SK-N-DZ (cell line): Measurements from ENCODE around the gene CDK17. TPM values are rescaled to one million over a fixed set of nuclear protein-coding genes. Genes with fewer than 3 reads are reported as not detected.
"Not testable (repeated sequence)": the region's sequence is repeated elsewhere in the genome, so short reads cannot be mapped to it uniquely, and the experiment has no call there.

Experiments
- DNase-seq: peaks from one replicate; pipeline ENCODE4 v3.0.0-alpha.2; 2015; ENCODE audit warnings: low spot score
- polyA plus RNA-seq, 2 experiments: library from polyadenylated mRNA; depleted of rRNA; stranded (reverse); fragments of >200 nt; gene quantifications; 2 replicates each; pipeline ENCODE4 v1.2.3, GENCODE V29; 2014

The CDK17 gene
- 18.0 and 26.2 TPM in 2 replicates for polyA plus RNA-seq (2014; cell fraction: cytosol; rRNA removed)
- 14.4 and 14.6 TPM in 2 replicates for polyA plus RNA-seq (2014; cell fraction: nucleus; rRNA removed)

DNA sequence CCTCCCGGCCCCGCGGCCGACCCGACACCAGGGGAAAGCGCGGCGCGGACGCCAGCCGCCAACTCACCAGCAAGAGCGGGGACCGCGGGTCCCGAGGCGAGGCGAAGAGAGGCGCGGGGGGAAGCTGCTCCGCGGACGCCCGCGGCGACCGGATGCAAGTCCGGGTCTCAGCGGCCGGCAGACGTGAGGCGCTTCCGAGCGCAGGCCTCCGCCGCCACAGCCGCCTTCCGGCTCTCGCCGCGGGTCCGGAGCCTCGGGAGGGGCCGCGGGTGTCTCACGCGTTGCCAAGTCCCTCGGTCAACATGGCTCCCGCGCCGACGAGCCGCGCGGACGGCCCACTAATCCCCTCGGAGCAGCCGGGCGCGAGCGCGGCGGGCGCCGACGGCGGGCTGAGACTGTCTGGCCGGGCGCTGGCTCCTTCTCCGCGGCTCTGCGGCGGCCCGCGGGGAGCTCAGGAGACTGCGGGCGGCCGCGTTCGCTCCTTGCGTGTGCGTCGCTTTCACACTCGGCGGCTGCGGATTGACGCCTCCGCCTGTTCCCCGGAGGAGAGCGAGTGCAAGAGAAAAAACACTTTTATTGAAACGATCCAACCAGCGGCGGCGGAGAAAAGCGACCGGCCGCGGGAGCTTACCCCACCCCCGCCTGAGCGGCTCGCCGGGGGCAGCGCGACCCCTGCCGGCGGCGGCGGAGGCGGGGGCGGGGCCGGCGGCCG is at the start of gene CDK17:
Gene CDK17, minus strand, starts transcription at position 521 of the 712 bp plus-strand sequence. CDS start 65,603 bp downstream, outside the sequence.
- DNase-seq = peak; percentile 80

DNA sequence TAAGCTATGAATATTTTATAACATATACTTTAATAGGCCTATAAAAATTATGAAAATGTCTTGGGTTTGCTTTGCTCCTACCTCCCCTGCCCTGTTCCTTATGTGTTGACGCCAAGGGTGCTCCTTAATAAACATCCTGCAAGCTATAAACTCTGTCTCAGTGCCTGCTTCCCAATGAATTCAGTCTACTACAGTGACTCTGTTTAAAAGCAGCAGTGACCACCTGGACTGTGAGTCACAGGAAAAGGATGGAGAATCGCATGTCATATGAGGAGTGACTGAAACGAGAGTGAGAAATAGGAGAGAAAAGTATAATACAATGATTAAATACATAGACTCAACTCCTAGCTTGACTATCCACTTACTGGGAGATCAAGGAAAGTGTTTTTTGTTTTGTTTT is 48.1 kb upstream of the CDK17 start:
- DNase-seq = no peak

DNA sequence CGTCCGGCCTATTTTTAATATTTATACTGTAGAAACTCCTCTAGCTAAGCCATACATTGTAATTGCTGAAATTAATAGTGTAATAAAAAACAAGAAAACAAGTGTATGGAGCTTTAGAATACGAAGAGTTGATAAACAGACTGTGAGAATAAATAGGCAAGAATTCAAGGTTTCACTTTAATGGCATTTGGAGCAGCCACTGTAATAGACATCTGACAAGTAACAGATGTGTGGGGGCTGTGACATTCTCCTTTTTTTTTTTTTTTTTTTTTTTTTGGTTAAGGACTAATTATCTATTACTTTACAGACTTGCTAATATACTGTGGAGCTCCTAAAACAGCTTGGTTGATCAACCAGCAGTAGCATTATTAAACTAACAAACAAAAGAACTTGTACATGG is 47.0 kb upstream of the CDK17 start:
- no peak for DNase-seq

DNA sequence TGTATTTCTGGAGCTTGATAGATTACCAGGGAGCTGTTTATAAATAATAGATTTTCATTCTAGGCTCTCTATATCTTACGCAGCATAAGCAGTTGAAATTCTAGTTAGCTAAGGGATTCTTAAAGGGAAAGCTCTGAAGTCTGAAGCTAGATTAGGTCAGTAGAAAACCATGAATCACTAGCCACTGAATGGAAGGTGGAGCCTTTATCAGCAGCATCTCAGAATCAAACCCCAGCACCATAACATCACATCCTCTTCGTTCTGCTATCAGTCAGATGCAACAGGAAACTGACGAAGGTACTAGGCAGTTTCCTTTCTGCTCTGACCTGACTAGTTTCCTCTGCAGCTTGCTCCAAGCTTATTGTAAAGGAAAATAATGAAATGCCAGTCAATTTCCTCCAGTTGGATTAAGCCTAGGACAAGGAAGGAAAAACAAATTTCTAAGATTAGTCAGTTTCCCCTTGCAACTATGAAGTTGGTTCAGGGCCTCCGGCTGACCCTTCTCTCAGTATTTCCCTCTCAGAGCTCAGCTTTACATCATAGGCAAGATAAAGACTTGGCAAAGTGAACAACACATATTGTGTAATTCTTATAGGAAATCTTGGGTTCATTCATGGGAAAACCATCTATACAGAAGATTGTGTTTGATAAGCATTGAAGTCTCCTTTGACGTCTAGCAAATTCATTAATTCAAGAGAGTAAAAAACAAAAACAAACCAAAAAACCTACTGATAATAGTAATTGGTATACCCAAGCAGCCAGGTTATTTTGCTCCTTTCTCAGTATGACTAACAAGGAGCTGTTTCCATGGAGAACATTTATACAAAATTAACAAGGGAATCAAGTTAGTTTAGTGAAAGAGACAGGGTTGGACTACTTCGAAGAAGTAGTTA is 45.7 kb upstream of the CDK17 start:
- DNase-seq = no peak

DNA sequence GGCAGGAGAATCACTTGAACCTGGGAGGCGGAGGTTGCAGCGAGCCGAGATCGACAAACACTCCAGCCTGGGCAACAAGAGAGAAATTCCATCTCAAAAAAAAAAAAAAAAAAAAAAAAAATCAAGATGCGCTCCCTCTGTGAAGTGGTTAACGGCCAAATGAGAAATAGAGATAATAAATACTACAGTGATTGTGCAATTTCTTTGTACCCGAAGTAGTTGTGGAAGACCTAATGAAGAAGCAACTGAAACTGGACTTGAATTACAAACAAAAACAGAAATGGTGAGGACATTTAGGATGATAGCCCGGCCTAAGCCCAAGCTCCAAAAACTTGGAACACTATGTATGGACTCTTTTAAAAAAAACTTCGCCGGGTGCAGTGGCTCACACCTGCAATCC is 44.2 kb upstream of the CDK17 start:
- no peak for DNase-seq

DNA sequence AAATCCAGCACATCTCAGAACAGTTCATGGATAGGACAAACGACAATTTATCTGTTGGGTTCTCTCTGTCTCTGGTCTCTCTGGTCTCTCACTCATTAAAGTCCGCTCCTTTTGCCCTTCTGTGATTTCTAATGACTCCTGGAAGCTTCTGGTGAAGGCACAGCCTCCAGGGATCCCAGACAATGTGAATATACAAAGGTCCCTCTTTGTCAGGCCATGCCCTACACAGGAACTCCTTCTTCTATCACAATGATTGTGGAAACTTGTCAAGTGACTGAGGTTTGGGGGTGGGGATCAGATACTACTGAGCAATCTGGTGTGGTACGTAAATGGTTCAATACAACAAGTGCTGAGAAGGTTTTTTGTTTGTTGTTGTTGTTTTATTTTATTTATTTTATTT is 42.7 kb upstream of the CDK17 start:
- DNase-seq = no peak

DNA sequence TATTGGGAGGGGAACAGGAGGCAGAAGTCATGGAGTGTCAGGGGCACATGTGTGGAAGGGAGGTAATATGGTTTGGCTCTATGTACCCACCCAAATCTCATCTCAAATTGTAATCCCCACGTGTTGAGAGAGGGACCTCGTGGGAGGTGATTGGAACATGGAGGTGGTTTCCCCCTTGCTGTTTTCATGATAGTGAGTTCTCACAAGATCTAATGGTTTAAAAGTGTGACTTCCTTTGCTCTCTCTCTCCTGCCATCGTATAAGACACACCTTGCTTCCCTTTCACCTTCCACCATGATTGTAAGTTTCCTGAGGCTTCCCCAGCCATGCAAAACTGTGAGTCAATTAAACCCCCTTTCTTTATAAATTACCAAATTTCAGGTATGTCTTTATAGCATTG is 41.6 kb upstream of the CDK17 start:
- no peak for DNase-seq

DNA sequence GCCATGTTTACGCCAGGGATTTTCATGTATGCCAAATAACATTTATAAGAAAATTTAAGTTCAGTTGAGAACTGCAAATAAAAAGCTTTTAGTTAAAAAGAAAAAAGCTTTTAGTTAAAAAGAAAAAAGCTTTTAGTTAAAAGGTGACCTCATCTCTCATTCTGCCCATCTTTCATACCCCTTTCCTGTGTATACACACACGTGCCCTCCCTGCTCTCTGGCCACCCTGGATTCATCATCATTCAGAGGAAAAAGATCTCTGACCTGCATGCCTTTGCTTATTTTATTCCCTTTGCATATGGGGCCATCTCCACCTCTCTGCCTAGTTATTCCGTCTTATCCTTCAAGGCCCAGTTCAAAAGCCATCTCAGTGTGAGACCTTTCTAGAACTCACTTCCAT is 38.1 kb upstream of the CDK17 start:
- DNase-seq = no peak

DNA sequence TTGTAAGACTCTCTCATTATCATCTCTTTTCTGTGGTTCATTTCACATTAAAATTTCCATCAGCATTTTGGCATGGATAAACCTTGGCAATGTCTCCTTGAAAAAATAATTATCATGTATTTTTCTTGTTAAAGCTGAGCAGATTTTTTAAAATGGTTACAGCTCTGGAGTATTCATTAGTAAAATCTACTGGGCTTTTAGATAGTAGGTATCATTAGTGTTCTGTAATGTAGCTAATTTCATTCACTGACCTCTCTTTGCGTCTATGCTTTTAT is 36.9 kb upstream of the CDK17 start:
- no peak for DNase-seq

DNA sequence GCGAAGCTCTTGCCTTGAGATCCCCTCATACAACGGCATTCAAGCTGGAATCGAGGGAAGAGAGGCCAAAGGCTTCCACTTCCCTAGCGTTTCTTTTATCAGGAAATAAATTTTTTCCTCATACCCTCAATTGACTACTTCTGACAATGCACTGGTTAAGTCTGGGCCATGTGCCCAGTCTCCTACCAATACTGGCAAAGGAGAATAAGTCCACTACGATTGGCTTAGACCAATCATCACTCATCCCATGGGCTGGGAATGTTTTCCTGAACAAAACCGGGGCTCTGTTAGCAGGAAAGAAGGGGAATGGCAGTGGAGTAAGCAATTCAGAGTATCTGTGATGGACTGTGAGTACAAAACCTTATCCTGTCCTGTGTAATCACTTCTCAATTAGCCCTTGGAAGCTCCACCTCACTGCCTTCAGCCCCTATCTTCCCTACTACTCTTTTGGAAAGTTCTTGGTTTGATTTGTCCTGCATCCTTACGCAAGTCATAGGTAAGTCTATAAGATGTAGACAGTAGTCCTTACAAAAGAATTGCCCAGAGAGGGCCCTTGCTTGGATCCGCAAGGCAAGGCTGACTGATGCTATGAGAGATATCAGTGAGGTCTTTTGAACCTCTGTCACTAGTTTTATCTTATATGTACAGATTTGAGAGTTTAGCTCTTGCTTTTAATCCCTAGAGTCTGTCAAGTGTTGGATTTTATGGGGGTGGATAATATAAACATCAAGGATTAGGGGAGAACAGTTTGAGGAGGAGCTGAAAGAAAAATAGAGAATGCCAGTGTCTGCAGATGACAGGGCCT is 36.3 kb upstream of the CDK17 start:
- DNase-seq = no peak

DNA sequence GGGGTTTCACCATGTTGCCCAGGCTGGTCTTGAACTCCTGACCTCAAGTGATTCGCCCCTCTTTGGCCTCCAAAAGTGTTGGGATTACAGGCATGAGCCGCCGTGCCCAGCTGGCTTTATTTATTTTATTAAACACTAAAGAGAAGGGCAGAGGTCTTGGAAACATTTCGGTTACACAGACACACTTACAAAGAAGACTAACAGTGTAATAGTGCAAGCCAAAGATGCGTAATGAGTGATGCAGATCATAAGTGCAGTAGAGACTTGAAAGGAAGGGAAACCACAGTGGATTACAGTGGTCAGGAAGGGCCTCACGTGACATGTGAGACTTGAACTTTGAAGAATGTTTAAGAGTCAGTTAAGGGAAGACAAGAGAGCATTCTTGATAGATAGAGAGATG is 33.9 kb upstream of the CDK17 start:
- DNase-seq = no peak

DNA sequence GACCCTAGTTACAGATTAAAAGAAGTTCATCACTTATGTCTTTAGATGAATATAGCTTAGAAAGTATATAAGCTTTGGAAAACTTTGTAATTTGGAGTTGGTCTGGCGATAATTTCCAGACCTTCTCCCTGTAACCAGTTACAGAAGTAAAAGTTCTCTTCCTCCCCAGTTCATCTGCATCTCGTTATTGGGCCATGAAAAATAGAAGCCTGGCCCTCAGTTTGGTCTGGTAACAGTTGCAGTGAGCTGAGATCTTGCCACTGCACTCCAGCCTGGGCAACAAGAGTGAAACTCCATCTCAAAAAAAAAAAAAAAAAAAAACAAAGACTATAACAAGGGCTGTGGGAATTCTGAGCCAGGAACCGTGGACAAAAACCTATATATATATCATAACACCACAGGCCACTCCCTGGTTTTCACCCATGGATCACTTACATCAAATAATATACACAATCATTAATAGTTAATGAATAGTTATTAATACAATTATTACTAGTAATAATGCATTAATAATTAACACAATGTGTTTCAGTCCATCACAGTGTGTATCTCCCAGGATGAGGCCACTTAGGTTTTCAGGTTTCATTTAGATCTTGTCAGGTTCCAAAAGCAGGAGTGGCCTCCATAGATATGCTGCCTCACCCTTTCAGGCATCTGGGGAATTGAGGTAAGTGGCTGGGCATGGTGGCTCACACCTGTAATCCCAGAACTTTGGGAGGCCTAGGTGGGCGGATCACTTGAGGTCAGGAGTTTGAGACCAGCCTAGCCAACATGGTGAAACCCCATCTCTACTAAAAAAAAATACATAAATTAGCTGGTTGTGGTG is 32.5 kb upstream of the CDK17 start:
- DNase-seq = not testable (repeated sequence)

DNA sequence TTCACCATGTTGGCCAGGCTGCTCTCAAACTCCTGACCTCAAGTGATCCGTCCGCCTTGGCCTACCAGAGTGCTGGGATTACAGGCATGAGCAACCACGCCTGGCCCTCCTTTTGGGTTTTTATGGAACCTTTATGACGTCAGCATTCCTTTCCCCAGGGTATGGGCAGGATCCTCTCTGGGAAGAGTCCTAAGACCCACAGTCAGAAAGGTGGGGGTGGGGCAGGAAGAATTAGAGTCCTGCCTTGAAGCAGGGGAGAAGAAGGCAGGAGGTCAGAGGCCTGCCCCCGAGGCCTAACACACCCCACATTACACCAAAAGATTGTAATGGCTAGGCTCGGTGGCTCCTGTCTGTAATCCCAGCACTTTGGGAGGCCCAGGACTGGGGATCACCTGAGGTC is 30.8 kb upstream of the CDK17 start:
- no peak for DNase-seq

DNA sequence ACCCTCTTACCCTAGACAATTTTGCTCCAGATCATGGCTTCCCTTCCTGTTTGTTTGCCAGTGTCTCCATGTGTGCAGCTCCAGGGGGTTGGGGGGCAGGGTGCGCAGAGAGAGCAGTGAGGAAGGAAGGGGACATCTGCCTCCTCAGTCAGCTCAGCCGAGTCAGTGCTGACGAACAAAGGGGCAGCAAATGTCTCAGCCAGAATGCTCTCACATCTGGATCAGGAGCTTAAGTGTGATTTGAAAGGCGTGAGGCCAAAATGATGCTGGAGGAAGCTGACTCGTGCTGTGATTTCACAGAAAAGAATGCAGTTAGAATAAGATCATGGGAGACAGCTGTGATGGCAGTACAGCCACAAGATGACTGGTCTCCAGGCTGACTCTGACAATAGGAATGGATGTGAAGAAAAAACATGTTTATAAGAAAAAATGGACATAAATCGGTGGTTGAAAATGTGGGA is 27.1 kb upstream of the CDK17 start:
- peak; percentile 10 for DNase-seq

DNA sequence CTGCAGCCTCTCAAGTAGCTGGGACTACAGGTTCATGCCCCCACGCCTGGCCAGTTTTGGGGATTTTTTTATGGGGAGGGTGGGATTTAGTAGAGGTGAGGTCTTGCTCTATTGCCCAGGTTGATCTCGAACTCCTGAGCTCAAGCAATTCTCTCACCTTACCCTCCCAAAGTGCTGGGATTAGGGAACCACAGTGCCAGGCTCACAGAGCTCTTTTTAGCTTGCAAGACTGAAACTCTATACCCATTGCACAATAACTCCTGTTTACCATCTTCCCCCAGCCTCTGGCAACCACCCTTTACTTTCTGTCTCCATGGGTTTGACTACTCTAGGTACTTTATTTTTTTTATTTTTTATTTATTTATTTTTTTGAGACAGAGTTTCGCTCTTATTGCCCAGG is 25.7 kb upstream of the CDK17 start:
- no peak for DNase-seq

DNA sequence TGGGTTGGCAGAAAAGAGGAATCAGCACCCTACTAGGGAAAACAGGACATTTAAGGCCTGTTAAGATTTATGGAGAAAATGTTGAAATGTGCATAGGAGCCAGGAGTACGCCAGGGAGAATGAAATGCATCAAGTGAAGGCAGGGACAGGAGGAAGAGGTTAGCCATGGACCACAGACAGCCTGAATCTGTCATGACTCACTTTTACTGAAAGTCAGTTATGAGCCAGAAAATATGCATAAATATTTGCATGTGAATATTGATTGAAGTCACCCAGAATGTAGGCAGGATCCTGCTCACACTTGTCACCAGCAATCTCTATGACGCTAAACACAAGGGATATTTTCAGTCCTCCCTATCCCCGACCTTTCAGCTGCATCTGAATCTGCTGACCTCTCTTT is 25.1 kb upstream of the CDK17 start:
- no peak for DNase-seq

DNA sequence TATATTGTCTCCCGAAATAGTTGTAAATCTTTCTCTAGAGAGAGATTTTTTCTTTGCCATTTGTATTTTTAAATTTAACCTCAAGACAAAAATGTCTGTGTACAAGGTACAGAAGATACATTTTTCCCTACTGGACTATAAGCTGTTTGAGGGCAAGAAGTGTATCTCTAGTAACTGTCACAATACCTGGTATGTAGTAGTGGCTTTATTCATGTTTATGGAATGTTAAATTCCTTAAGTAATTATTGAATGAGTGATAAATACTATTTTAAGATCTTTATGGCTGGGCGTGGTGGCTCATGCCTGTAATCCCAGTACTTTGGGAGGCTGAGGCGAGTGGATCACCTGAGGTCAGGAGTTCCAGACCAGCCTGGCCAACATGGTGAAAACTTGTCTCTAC is 24.4 kb upstream of the CDK17 start:
- DNase-seq = no peak

DNA sequence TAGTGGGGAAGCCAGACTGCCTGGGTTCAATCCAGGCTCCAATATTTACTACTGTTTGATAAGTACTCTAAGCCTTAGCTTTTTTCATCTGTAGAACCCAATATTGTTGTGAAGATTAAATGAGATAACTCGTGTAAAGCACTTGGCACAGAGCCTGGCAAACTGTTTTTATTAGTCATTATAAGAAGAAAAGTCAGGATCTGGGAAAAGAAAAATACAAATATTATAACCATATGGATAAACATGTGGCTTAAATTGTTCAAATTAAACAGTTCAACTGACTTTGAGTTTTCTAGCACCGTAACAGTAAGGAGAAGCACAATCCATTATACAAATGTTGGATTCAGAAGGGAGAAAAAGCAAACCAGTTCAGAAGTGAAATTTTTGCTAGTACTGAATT is 22.0 kb upstream of the CDK17 start:
- no peak for DNase-seq

DNA sequence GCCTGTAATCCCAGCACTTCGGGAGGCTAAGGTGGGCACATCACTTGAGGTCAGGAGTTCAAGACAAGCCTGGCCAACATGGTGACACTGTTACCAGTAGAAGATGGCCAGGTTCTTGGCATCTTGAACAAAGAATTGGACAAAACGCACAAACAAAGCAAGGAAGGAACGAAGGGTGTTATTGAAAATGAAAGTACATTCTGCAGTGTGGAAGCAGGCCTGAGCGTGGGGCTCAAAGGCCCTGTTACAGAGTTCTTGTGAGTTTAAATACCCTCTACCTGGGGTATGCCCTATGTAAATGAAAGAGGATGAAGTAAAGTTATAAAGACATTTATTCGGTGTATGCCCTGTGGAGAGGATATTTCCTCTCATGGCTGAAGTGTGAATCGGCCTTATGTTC is 20.8 kb upstream of the CDK17 start:
- DNase-seq = no peak

DNA sequence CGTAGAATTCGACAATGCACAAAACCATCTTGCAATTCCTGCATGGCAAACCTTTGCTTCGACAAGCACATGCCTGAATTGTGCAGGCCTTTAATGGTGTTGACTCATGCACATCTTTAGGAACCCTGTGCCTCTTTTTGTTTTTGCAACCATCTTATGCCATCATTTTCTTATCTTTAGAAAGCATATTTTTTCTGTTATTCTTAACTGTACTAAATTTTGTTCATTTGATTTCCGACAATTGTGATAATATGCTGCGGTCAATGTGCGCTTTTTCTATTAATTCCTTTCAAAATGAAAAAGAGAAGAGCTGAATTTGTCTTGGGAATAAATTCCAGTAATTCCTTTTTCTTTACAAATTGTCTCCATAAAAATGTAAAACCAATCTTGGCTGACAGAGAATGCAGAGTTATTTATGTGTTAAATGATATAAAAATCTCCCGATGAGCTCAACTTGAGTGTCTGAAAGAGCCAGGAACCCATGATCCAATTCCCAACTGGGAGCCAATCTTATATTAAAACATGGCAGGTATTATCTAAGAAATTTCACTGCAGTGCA is 20.1 kb upstream of the CDK17 start:
- no peak for DNase-seq
